HG03457 (cell line): ENCODE results near the gene COL21A1.

ENCODE experiments used
- ATAC-seq: cut with Tn5 transposase; IDR thresholded peaks from one replicate; pipeline ENCODE4 v1.9.1; 2021; ENCODE audit warnings: moderate number of reproducible peaks; ENCODE audit not compliant: unreplicated experiment

Gene COL21A1

DNA sequence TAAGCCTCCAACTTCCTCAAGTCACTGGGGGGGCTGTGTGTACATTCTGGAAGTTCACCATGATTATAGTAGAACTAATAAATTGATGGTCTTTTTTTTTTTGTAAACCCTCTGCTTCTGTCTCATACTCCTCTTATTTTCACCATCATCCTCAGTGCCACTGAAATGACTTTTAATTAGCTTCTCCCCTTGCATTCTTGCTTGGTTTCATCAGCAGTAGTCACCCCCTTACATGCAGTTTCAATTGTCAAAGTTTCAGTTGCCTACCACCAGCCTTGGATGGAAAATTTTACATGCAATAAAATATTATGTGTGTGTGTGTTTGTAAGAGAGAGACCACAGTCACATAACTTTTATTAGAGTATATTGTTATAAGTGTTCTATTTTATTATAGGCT, 196.2 kb downstream of the COL21A1 start:
- no peak for ATAC-seq

DNA sequence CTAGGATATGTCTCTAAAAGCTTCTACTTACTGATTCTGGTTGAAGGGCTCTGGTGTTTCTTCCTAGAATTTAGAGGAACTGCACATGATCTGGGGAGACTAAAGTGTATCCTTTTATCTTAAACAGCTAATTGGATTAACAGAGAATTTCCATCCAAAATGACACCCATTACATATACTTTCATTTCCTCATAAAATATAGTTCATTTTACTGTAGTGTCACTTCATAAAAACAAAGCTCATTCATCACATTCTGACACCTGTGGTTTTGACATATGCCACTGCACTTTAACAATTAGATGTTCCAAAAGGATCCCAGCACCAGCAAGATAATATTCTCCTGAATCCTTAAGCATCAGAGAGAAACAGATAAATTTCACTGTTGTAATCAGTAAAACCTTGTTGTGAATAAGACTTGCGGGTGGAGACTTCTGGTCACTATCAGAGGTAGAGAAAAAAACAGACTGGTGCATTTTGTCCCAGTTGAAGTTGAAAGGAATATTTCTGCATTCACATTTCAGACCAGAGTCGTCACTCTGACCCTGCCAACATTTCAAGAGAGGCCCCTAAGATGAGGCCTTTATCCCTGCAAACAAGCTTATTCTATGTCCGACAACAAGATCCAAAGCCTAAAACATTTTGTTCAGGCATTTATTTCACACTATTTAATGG, 196.7 kb downstream of the COL21A1 start:
- ATAC-seq: no peak

DNA sequence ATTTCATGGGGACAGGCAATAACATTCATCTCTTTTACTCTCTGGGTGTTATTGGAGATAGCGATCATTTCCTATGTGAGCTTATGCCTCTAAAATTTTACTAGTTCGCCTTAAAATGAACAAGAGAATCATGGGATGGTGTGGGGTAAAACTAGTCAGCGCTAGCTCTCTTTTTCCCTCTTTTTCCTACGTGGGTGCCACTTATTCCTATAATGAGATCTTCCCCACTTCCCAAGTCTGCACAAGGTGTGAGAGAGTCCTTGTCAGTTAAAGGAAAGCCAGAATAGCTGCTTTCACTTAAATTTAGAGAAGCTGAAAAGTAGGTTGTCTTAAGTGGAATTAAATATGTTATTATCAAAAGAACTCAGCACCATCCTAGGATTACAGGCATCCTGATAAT, 198.8 kb downstream of the COL21A1 start:
- no peak for ATAC-seq

DNA sequence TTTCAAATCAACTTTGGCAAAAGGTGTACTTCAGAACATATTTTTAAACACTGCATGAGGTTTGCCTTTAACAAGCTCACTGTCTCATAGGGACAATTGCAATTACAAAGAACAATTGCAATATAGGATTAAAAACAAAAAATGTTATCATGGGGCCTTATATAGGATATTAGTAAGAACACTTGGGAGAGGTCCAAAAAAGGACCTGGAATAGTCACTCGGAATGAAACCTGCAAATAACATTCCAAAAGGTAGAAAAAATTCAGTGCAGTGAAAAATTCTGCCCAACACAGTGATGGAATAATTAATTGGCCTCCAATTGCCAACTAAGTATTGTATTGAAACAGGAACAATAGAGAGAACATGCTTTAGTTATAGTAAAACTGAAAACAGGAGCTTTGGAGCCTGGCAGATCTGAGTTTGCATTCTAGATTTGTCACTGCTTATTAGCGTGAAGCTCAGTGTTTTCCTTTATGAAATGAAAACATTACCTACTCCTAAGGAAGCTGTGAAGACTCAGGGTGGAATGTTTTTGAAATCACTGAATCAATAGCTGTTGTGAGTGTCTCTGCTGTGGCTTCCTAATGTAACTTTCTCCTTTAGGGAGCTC, 199.3 kb downstream of the COL21A1 start:
- ATAC-seq: no peak

DNA sequence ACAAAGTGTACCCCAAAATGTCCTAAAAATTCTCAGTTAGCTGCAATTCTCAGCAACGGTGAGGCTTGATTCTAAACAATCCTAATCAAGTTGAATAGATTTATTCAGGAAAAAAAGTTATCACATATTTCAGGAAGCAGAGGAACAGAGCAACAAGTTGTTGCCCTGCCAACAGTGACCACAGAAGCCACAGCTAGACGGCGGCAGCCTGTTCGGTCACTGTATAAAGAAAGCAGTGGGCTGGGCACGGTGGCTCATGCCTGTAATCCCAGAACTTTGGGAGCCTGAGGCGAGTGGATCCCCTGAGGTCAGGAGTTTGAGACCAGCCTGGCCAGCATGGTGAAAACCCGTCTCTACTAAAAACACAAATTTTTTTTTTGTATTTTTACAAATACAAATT, 200.8 kb downstream of the COL21A1 start:
- ATAC-seq: no peak

DNA sequence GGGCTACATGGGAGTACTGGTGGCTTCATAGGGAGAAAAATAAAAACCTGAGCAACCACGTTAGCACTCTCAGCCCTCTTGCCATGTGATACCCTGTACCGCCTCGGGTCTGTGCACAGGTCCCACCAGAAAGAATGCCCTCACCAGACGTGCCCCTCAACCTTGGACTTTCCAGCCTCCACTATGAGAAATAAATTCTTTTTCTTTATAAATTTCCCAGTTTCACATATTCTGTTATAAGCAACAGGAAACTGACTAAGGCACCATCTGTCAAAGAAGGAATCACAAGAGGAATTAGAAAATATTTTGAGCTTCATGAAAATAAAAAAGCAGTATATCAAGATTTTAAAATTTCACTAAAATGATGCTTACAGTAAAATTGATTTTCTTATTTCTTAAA, 203.6 kb downstream of the COL21A1 start:
- no peak for ATAC-seq

DNA sequence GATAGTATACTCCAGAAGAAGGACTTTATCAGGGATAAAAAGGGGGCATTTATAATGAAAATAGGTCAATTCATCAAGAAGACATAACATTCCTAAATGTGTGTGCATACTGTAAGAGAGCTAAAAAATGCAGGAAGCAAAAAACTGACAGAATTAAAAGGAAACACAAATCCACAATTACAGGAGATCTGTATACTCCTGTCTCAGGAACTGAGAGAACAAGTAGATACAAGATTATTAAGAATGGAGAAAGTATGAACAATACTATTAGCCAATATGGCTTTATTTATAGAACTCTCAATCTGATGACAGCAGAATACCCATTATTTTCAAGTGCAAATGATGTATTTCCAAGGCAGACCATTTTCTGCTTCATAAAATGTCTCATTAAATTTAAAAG, 204.3 kb downstream of the COL21A1 start:
- ATAC-seq: no peak

DNA sequence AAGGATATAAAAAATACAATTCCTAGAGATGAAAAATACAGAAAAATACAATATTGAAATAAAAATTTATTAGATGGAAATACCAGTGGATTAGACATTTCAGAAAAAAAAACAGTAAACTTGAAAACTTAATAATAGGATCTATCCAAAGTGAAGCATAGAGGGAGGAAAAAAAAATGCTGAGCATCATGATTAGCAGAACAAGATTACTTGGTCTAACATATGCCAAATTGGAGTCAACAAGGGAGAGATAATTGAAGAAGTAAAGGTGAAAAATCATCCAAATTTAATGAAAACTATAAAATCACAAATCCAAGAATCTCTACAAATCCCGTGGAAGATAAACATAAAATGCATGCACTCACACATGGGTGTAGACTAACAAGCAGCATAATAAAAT, 205.8 kb downstream of the COL21A1 start:
- ATAC-seq: no peak

DNA sequence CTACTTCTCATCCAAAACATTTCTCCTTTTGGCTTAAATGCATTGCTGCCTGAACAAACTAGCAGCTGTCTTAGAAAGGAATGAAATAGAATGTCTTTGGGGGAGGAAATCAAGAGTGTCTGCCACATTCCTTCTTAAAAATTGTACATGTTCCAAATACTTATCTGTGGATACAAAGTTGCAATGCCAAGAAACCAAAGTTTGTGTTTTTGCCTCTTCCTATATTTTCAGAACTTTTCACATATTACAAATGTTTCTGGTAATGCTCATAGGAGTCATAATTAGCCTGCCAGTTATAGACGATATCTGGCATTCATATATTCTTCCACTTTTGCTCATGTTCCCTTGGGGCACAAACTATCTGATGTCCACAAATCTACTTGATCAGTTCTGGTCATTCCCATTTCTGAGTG, 206.5 kb downstream of the COL21A1 start:
- no peak for ATAC-seq

DNA sequence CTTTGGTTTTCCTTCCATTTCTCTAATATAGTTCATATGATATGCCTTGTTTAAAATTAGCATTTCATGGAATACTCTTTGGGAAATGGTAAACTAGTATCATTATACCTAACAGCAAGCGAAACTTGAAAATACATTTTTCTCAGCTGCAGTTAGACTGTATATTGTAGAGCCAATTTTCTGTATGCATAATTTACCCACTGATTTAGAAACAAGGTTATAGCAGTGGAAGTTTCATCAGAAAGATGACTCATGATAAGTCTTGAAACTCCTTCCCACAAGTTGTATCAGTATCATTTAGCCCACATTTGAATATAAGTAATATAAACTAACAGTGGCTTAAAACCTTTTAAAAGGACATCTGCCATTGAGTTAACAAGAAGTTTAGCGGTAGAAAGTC, 207.2 kb downstream of the COL21A1 start:
- no peak for ATAC-seq

DNA sequence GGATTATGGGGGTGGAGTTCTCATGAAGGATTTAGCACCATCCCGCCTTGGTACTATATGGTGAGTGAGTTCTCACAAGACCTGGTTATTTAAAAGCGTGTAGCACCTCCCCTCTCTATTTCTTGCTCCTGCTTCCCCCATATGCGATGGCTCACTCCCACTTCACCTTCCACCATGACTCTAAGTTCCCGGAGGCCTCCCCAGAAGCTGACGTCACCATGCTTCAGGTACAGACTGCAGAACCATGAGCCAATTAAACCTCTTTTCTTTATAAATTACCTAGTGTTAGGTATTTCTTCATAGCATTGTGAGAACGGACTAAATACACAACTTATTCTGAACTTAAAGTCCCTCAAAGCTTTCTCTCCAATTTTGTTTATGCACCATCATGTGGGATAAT, 208.6 kb downstream of the COL21A1 start:
- no peak for ATAC-seq

DNA sequence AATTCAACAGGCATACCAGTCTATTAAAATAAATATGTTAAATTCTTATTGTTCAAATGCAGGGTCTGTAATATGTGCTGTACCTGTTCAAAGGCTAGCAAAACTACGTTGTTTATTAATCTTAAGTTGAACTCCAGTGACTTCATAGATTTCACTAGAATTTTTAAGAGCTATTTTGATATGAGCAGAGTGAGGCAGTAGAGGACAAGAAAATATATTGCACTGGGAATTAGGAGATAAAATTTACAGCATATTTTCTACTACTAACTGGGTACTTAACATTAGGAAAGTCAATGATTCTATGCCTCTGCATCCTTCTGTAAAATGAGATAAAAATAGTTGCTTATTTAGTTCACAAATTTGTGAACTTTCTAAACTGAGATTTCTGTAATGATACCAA, 209.8 kb downstream of the COL21A1 start:
- ATAC-seq: no peak

DNA sequence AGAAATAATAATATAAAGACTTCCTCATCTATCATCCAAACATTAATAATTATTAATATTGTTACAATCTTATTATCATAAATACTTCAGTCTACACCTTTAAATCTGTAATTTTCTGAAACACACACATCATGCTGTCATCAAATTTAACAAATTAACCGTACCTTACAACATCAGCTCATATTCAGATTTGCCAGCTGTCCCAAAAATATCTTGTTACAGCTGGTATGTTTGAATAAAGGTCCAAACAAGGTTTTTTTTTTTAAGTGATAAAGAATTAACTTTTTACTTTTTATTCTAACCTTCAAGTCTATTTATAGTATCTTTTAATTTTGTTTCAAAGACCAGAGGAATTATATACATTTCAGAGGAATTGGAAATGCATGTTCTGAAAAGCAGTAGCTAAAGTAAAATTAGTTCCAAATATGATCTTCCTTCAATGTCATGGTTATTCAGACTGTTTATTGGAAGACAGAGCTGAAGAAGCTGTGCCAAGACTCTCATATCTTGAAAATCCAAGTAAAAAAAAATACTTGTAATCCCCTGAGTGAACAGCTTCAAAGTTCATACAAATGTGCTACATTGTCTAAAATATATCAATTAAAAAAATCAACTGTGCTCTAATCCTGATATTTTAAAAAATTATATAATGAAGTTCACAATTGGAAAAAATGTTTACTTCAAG, 210.3 kb downstream of the COL21A1 start:
- no peak for ATAC-seq

DNA sequence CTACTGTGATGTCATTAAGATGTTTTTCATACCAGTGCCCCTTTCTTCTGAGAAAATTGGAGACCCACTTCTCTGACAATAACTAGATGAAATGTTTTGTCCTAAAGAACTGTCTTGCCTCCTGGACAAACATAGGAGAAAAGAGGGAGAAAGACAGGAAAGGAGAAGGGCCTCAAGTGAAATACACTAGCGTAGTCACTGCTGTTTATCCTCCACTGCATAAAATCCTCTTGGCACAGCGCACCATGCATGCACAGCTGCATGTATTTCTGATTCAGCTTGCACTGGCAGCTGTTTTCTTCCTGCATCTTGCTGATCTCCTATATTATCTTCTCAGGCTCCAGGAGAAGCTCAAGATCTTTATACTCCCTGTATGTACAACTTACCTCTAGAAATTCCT, 214.0 kb downstream of the COL21A1 start:
- ATAC-seq: no peak

DNA sequence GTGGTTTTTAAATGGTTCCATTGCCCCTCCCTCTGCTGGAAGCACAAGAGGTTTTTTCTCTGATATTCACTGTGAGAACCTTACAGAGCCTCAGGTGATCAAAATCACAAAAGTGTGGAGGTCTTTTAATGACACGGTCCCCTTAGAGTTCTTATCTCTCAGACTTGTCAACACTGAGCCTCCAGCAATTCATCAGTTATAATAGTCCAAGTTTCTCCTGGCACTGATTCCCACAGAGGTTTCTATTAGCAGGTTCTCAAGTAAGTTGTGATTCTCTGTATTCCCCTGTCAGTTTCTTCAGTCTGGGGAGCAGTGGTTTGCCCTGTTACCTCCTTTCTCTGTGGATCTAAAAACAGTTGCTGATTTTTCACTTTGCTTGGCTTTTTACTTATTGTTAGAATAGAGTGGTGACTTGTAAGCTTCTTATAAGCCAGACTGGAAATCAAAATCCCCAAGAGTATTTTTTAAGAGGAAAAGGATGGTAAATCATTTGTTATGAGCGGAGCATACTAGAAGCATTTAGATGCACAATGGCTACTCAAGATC, 214.6 kb downstream of the COL21A1 start:
- ATAC-seq: no peak

DNA sequence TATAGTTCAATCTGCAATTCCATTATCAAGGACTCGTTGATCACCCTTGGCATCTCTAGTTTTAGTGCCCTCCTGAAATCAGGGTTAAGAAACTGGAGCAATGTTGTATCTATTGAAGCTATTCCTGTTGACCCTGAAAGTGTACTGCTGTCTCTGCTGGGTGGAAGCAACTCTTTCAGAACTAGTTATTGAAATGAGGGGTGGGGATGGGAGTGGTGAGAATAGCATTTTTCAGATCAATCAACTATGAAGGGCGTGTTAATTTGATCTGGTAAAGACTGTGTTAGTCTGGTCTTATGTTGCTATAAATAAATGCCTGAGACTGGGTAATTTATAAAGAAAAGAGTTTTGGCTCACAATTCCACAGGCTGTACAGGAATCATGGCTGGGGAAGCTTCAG, 219.5 kb downstream of the COL21A1 start:
- ATAC-seq: no peak

DNA sequence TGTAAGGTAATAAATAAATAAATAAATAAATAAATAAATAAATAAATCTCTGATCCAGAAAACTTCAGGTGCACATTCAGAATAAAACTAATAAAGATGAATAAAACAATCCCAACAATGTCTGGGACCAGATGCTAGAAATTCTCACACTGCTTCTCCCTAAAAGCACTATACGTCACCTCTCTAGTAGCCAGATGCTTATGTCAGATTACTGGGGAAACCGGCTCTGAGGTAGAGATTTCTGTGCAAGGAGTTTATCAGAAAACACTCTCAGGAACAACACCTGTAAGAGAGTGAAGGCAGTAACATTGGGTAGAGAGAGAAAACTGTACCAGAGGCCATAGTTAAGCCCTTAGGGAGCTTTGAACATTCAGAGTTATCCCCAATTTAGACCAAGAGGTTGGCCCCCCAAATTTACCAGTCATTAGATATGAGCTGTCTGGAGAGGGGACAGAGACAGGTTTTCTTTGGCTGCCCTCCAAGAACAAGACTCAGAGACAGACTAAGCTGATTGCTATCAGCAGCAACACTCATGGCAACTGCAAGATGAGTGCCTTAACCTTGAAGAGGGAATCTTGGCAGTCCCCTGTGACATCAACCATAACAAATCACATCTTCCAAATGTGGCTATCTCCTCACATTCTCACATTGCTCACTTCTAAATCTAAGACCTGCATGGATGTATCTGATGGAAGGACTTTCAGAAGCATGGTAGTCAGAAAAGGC, 220.8 kb downstream of the COL21A1 start:
- no peak for ATAC-seq

DNA sequence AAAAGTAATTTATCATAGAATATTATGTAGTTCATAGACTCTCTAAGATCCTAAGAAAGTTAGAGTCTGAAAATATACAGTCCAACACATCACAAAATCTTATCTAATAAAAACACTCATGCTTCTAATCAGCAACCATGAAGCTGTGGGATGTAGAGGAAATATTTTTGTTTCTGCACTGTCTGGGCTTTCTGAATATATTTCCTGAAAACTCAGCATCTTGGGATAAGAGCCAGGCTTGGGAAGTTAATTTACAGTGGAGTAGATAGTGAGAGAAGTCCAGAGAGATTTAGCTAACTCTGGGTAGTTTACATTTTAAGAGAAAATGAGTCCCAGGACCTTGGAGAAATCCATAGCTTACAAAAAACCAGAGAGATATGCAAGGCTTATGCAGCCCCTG, 221.6 kb downstream of the COL21A1 start:
- ATAC-seq: no peak

DNA sequence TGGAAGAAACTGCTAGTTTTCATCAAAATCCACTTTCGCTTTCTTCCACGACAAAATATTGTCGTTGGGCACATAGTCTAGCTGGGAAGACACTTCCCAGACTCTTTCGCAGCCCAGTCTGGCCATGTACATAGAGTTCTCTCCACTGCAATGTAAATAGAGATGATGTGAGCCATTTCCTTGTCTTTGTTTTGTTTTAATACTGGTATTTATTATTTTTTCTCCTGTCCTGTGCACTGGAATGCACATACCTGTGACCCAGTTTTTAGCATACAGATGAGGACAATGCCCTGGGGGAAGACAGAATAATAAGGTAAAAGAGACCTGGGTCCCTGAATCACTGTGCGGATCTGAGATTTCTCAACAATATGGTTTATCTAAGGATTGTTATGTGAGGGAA, 222.4 kb downstream of the COL21A1 start:
- no peak for ATAC-seq

DNA sequence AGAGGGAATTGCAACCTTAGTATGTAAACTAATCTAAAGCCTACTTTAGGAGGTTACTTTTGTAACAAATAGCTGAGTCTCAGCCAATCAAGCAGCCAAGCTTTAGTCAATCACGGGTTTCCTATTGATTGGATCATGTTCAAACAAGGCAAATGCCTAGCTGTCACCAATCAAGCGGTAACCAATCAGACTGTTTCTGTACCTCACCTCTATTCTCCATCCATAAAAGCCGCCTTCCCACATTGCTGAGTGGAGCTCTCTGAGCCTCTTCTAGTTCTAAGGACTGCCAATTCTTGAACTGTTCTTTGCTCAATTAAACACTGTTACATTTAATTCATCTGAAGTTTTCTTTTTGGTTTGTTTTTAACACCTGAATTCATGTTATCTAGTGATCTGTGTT, 223.6 kb downstream of the COL21A1 start:
- ATAC-seq: no peak

DNA sequence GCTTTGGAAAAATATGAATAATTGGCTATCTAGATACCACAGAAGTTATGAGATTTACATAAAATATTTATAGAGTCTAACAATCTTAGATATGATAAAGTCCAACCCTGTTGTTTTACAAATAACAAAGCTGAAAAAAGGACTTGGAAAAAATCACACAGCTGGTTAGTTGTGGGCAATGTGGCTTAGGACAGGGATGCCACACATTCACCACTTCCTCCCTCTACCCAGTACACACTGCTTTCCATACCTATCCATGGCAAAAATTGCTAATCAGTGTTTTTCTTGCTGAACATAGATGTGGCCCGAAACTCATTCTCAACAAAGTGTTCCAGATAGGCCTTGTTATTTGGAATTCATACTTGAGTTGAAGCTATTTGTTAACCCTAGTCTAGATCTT, 224.7 kb downstream of the COL21A1 start:
- ATAC-seq: no peak

DNA sequence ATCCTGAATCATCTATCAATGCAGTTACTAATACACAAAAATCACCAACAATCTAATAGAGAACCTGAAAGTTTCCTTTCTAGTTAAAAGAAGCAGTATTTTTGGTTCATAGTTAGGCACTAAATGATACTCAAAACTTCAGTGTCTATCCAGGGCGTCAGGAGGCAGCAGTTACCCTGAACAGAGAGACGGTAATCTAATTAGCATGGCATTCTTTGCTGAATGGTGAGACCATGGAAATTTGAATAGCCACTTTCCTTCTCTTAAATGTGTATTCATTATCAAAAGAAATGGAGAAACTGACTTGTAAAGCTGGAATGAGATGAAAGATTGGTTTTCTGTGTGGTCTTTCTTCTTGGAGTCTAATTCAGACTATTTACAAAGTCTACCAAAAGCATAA, 225.4 kb downstream of the COL21A1 start:
- no peak for ATAC-seq
